Stimulated activated CD4-positive, alpha-beta T cell treated with anti-CD3 and anti-CD28 coated beads, Interleukin-15, amount 100 ng/mL, for 1 hour (primary cell): Measurements from ENCODE around the gene LPAR3.
"Not testable (repeated sequence)": the region's sequence is repeated elsewhere in the genome, so short reads cannot be mapped to it uniquely, and the experiment has no call there.

Source experiments
- DNase-seq, 2 donors: peaks; one replicate each; pipeline ENCODE4 v3.0.0-alpha.2; 2020; ENCODE audit warnings: low read depth in 1 of 2, low spot score in 1 of 2

LPAR3 gene

DNA sequence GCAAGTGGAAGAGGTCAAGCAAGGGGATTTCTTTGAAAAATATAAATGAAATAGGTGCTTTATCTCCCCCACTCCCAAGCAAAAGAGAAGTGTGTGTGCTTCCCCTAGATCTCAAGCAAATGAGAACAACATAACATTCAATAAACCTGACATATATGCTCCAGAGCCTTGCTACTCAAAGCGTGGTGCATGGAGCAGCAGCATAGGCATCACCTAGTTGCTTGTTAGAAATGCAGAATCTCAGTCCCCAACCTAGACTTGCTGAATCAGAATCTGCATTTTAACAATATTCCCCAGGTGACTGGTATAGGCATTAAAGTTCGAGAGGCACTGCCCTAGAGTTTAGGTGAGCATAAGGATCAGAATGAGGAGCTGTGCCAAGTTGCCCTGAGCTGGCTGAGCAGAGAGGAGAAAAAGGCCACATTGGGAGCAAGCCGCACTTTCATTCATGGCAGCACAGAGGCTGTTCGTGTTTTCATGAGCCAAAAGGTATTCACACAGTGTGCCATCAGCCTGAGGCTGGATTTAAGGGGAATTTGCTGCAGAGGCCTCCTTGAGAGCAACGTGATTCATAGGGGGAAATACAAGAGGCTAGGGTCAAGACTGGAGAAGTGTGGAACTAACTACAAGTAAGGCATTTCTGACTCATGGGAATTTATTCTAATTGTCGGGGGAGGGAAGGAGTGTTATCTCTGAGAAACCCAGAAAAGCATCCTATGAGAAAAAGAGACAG lies 14.3 kb upstream of the LPAR3 start:
- no peak for DNase-seq

DNA sequence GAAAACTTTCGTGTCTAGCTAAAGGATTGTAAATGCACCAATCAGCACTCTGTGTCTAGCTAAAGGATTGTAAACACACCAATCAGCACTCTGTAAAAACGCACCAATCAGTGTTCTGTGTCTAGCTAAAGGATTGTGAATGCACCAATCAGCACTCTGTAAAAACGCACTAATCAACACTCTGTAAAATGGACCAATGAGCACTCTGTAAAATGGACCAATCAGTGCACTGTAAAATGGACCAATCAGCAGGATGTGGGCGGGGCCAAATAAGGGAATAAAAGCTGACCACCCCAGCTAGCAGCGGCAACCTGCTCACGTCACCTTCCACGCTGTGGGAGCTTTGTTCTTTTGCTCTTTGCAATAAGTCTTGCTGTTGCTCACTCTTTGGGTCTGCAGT lies 9.7 kb upstream of the LPAR3 start:
- DNase-seq: not testable (repeated sequence)

DNA sequence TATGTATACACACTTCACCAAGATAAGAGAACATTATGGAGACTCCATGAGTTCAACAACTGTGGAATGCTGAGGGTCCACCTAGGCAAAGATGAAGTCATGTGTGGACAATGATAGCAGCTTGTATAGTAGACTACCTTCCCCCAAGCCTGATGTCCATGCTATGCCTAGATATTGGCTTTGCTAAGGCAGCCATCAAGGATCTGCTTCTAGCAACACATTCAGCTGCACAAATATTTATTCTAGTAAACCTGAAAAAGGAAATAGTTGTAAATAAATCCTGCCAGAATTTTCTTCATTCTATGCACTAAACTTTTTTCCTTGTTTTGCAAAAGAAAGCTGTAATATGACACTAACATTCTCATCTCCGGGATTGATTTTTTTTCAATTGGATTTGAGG lies 7.0 kb upstream of the LPAR3 start:
- no peak for DNase-seq

- no peak for DNase-seq
These were observed 3.3 kb upstream of the LPAR3 start for GRCh38 chr1:84896279-84896678.

GRCh38 chr1:84890566-84890965 lies 2.4 kb downstream of the LPAR3 start:
- no peak for DNase-seq

DNA sequence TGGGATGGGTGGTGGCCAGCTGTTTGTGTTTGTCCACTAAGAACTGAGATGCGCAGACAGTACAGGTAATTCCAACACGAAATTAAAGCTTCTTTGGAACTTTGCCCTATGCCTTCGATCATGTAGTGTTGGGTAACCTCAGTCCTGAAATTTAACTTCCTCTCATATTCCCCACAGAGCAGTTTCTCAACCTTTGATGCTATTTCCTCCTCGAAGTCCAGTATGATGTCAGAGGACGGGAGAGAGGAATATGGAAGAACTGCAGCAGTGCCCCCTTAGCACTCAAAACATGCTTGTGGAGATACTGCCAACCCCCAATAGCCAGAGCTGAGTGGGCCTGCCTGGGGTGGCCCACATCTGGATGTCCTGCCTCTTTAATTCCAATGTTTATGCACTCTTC lies 3.6 kb downstream of the LPAR3 start:
- DNase-seq: no peak

- no peak for DNase-seq
These were observed 4.3 kb downstream of the LPAR3 start for GRCh38 chr1:84888753-84889152.

DNA sequence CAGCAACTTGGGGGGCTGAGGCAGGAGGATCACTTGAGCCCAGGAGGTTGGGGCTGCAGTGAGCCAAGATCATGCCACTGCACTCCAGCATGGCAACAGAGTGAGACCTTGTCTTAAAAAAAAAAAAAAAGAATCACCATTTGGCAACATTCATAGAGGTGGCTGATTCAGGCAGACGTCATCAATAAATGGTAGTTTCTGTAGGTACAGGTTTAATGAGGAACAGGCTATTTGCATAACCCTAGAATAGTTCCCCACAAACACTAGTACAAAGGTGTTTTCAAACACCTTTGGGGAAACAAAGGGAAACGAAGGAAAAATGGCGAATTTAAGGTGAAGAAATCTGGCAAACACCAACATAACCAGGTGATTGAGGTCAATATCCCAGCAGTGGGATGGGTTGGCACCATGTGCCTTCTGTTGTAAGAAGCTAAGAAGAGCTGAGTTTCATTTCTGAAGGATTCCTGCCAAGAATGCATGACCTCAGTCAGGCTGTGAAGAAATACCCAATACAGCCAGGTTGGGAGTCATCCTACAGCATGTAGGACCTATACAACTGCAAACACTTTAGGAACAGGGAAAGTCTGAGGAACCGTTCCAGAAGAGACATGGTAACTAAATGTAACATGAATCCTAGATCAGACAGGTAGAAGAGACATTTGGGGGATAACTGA lies 5.6 kb downstream of the LPAR3 start:
- DNase-seq: no peak

- DNase-seq: no peak
These were observed 7.5 kb downstream of the LPAR3 start for GRCh38 chr1:84885469-84885868.

GRCh38 chr1:84884671-84885389 lies 8.2 kb downstream of the LPAR3 start:
- DNase-seq: no peak

DNA sequence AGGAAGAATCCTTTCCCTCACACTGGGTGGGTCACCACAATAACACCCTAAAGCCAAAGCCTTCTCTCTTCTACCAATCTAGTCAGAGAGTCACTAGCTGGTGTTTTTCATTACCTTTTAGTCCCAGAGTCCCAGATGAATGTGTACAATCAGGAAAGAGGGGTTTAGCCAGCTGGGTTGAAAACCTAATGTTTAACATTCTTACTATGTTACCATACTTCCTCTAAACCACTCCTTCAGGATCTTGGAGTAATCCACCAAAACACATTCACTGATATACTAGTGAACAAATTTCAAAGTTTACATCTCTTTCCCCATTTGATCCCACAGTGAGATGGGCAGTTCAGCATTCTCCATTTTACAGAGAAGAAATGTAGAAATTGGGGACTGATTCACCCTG lies 9.7 kb downstream of the LPAR3 start:
- DNase-seq: no peak

DNA sequence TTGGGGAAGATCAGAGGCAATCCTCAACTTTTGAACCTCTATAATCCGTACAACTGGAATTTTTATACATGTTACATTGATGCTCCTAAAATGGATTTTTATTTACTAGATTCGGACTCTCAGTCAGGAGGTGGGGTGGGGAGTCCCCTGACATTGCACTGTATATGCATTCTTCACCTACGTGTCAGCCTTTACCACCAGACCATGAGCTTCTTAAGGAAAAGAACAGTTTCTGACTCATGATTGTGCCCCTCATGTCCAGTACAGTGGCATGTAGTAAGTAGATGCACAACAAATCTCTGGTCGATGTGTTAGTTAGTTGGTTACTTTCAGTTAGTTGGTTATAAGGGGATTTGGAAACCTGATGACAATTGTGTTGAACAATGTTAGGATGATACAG lies 15.4 kb downstream of the LPAR3 start:
- DNase-seq: no peak

DNA sequence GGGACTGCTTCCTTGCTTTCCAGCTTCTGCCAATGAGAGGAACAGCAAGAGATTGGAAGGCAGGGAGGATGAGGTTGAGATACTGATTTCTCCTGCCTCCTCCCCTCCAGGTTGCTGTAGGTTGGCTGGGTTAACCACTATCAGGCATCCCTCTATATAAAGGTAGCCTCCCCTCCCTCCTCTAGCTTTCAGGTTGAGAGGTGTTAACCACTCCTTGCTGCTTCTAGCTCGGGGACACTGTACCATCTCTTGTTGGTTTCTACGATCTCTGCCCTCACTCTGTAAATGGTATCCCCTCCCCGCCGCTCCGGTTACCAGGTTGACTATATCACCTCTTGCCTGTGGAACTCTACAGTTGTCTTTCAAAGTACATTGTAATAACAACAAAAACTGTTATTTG lies 16.7 kb downstream of the LPAR3 start:
- no peak for DNase-seq

GRCh38 chr1:84873366-84873765 lies 19.6 kb downstream of the LPAR3 start:
- no peak for DNase-seq

DNA sequence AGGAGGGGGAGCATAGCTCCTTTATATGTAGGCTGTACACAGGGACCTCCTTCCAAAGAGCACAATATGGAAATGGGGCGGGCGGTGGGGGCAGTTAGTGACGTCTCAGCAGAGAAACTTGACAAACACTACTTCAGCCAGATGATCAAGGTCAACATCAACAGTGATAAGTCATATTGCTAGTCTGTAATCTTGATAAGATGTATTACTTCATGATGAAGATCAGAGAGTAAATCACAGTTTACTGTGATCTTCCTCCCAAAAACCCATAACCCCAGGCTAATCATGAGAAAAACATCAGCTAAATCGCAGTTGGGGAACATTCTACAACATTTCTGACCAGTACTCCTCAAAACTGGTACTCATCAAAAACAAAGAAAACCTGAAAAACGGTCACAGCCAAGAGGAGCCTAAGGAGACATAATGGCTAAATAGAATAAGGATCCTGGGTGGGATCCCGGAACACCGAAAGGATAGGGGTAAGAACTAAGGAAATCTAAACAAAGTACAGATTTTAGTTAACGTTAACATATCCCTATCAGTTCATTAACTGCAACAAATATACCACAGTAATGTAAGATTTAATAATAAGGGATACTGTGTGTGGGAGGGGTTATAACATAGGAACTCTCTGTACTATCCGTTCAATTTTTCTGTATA lies 20.2 kb downstream of the LPAR3 start:
- DNase-seq: no peak

- DNase-seq: no peak
These were observed 21.8 kb downstream of the LPAR3 start for GRCh38 chr1:84871181-84871580.

DNA sequence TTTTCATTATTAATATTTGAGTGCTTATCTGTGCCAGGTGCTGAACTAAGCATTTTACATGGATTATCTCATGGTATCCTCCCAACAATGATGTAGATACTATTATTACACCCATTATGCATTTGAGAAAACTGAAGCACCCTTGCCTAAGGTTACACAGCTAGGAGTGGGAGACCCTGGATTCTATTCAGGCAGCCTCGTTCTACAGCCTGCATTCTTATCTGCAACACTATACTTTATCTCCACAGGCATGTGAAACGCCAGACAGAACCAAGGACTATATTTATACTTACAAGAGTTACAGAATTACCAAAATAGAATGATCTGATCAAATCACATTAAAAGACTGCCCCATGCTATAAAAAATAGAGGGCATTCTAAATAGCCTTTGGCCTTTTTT lies 22.4 kb downstream of the LPAR3 start:
- no peak for DNase-seq

DNA sequence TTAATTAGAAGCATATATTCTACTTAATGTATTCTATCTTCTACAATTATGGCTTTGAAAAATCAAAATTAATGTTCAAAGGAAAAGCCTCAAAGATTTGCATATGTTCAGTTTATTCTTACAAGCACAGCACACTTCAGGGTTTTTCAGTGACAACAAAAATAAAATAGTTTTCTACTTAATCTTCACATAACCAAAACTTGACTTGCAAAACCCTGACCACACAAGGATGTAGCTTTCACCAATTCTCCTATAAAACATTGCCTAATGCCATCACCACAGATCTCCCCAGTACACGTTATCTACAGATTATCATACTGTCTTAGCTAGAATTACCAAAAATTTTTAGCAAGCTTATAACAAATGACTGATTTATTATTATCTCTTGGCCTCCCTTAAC lies 23.3 kb downstream of the LPAR3 start:
- DNase-seq: no peak

DNA sequence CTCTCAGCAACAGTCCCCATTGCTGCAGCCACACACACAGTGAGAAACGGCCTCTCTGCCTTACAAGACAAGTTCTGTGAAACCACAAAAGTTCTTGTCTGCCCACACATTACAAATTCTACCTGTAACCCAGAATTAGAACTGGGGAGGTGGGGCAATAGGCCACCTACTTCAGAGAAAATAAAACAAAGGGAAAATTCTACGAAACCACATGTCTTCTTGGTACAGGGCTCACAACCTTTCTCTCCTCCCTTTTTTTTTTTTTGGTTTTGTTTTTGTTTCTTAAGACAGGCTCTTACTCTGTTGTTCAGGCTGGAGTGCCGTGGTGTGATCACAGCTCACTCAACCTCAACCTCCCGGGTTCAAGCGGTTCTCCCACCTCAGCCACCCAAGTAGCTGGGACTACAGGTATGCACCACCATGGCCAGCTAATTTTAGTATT lies 30.2 kb downstream of the LPAR3 start:
- DNase-seq: no peak

- DNase-seq: no peak
These were observed 30.9 kb downstream of the LPAR3 start for GRCh38 chr1:84861988-84862644.

- DNase-seq: no peak
These were observed 31.5 kb downstream of the LPAR3 start for GRCh38 chr1:84861516-84861915.
